ENCODE results near the gene INSR. TPM values are rescaled to one million over a fixed set of nuclear protein-coding genes. Genes with fewer than 3 reads are reported as not detected.

The INSR gene
- total RNA-seq, 1 donor from 2014 or later = 39.3 TPM

DNA sequence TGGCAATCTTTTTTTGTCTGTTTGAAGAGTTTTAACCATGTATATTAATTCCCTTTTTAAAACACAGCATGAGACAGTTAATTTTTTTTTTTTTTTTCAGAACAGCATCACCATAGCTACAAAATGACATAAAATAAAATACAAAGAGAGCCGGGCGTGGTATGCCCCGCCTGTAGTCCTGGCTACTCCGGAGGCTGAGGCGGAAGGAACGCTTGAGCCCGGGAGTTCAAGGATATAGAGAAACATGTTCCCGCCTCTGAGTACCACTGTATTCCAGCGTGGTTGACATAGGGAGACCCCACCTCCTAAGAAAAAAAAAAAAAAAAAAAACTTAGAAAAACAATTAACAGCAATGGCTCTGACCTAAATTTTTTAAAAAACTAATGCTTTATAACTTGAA is 10.0 kb upstream of the INSR start:
- Histone ChIP-seq H3K9me3 (no peaks in the 10 kb centered on the region), H3K4me3 (no peak overlapping the region), H3K4me1 (no peaks in the 10 kb centered on the region), H3K36me3 (no peaks in the 10 kb centered on the region), H3K27me3 (no peaks in the 10 kb centered on the region), H3K27ac (no peak overlapping the region)
- TF ChIP-seq CTCF (IDR thresholded peaks at IDR 0.05) = no peak
- intact Hi-C loops (cut with DNase I) = no loop called here
- no peak for DNase-seq (ENCODE audit: low spot score in 2 of 2)

- H3K36me3 ChIP-seq = no peaks in the 10 kb centered on the region
- no peak overlapping the region for H3K4me3 ChIP-seq
- TF ChIP-seq CTCF (IDR thresholded peaks at IDR 0.05) = no peak
- H3K27ac ChIP-seq = no peak overlapping the region
- no peaks in the 10 kb centered on the region for H3K9me3 ChIP-seq
- no peaks in the 10 kb centered on the region for H3K27me3 ChIP-seq
- no peak for DNase-seq (ENCODE audit: low spot score in 2 of 2)
- no peaks in the 10 kb centered on the region for H3K4me1 ChIP-seq
- intact Hi-C loops (cut with DNase I) = no loop called here
Measured at GRCh38 chr19:7303470-7303869, 9.3 kb upstream of the INSR start.

GRCh38 chr19:7301525-7301924 is 7.3 kb upstream of the INSR start:
- intact Hi-C loops (cut with DNase I) = no loop called here
- Histone ChIP-seq H3K27me3 (no peaks in the 10 kb centered on the region), H3K36me3 (no peaks in the 10 kb centered on the region), H3K27ac (no peak overlapping the region), H3K9me3 (no peaks in the 10 kb centered on the region), H3K4me1 (no peaks in the 10 kb centered on the region), H3K4me3 (no peak overlapping the region)
- no peak for TF ChIP-seq CTCF (IDR thresholded peaks at IDR 0.05)
- DNase-seq (ENCODE audit: low spot score in 2 of 2) = no peak

- intact Hi-C loops (cut with DNase I) = no loop called here
- no peaks in the 10 kb centered on the region for H3K9me3 ChIP-seq
- no peak for TF ChIP-seq CTCF (IDR thresholded peaks at IDR 0.05)
- no peak overlapping the region for H3K4me3 ChIP-seq
- DNase-seq (ENCODE audit: low spot score in 2 of 2) = no peak
- H3K36me3 ChIP-seq = no peaks in the 10 kb centered on the region
- no peak overlapping the region for H3K27ac ChIP-seq
- H3K27me3 ChIP-seq = no peaks in the 10 kb centered on the region
- peaks cover 0 to 5% of the 10 kb centered on the region in 2 donors for H3K4me1 ChIP-seq
Measured at GRCh38 chr19:7297742-7298141, 3.5 kb upstream of the INSR start.

DNA sequence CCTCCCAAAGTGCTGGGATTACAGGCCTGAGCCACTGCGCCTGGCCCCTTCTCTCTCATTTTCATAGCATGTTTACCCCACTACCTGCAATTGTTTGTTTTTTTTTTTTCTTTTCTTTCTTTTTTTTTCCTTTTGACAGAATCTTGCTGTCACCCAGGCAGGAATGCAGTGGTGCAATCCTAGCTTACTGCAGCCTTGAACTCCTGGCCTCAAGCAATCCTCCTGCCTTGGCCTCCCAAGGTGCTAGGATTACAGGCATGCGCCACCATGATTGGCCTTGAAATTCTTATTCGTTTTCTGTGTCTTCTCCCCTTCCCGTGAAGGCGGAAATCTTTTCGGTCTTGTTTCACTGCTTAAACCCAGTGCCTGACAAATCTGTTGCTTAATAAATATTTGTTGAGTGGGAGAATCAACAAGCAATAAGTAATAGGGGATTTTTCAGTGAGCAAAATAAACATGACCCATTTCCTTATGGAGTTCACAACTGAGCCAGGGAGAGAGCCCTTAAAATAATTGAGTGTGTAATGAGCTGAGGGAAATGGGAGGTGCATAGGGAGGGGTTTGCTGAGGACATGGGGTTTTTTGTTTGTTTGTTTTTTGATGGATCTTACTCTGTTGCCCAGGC is 1.8 kb upstream of the INSR start:
- H3K4me1 ChIP-seq = peaks cover 5% of the 10 kb centered on the region in 2 donors
- intact Hi-C loops (cut with DNase I) = loop anchor here (2.0 kb wide), 4 partner anchors 45 to 147 kb away; no protein-coding TSS in a partner anchor
- no peak overlapping the region for H3K4me3 ChIP-seq
- H3K9me3 ChIP-seq = no peaks in the 10 kb centered on the region
- no peaks in the 10 kb centered on the region for H3K27me3 ChIP-seq
- no peak overlapping the region for H3K27ac ChIP-seq
- no peak for TF ChIP-seq CTCF (IDR thresholded peaks at IDR 0.05)
- no peak for DNase-seq (ENCODE audit: low spot score in 2 of 2)
- H3K36me3 ChIP-seq = no peaks in the 10 kb centered on the region
